Hepatic stellate cell (primary cell): ENCODE measurements around the gene TMEM147.

ENCODE experiments used
- DNase-seq: peaks from one replicate; pipeline ENCODE4 v3.0.0; 2011; ENCODE audit warnings: low spot score

TMEM147 gene

GRCh38 chr19:35519291-35519690 is 26.1 kb upstream of the TMEM147 start:
- DNase-seq: no peak

- no peak for DNase-seq
Measured at GRCh38 chr19:35521124-35521743, 24.2 kb upstream of the TMEM147 start.

- no peak for DNase-seq
Measured at GRCh38 chr19:35522745-35523327, 22.6 kb upstream of the TMEM147 start.

DNA sequence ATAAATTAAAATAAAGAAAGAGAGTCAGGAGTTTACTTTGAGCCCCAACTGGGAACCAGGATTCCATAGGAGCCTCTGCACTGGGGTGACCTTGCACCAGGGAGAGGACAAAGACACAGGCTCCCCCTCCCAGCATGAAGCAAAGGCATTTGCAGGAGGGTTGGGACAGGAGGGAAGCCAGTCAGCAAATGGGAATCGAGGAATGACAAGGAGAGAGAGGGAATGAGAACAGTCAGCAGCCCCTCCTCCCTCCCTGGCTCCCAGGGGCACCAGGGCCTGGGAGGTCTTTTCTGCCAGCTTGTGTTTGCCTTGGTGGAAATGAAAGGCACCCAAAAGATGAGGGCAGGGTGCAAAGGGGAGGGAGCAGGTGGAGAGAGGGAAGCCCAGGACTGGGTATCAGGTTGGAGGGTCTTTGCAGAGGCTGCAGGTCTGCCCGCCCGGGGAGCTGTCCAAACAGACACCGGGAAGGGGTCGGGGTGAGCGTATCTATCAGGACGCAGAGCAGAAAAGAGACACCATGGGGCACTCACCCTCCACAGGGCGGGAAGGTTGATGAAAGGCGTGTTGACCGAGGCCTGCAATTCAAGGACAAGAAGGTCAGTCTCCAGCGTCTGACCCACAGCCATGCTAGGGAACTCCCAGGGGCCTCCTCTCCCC is 21.1 kb upstream of the TMEM147 start:
- DNase-seq: no peak

GRCh38 chr19:35525873-35526272 is 19.6 kb upstream of the TMEM147 start:
- DNase-seq: no peak

DNA sequence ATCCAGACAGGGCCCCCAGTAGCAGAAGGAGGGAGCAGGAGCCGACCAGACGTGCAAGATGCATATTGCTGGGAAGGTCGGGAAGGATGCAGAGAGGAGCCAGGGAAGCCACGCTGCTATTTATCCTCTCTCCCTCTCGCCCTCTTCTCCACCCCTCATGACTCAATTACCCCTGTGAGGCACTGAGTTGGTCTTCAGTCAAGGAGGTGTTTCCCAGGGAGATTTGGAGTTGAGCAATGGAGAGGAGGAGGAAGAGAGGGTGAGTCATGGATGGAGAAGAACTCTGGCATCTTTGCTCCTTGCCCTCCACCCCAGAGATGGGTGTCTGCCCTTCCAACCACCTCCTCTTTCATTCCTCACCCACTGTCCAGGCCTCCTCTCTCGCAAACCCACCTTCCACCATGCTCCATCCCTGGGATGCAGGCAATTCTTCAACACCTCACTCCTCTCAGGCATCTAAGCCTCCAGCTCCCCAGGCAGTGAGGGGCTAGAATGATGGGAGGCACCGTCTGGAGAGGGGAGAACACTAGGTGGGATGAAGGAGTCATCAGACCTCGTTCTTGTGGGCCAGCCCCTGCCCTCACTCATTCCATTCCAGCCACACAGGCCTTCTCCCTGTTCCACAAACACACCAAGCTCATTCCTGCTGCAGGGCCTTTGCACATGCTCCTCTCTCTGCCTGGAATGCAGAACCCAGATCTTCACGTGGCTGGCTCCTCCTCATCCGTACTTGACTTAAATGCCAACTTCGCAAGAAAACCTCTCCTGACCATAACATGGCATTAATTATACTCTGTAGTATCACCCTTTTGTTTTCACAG is 17.0 kb upstream of the TMEM147 start, which contains the start of gene SBSN:
SBSN (minus strand) TSS at position 94 of the 821 bp plus-strand sequence; CDS start at position 64, 30 bp downstream.
- DNase-seq: peak; percentile 62

DNA sequence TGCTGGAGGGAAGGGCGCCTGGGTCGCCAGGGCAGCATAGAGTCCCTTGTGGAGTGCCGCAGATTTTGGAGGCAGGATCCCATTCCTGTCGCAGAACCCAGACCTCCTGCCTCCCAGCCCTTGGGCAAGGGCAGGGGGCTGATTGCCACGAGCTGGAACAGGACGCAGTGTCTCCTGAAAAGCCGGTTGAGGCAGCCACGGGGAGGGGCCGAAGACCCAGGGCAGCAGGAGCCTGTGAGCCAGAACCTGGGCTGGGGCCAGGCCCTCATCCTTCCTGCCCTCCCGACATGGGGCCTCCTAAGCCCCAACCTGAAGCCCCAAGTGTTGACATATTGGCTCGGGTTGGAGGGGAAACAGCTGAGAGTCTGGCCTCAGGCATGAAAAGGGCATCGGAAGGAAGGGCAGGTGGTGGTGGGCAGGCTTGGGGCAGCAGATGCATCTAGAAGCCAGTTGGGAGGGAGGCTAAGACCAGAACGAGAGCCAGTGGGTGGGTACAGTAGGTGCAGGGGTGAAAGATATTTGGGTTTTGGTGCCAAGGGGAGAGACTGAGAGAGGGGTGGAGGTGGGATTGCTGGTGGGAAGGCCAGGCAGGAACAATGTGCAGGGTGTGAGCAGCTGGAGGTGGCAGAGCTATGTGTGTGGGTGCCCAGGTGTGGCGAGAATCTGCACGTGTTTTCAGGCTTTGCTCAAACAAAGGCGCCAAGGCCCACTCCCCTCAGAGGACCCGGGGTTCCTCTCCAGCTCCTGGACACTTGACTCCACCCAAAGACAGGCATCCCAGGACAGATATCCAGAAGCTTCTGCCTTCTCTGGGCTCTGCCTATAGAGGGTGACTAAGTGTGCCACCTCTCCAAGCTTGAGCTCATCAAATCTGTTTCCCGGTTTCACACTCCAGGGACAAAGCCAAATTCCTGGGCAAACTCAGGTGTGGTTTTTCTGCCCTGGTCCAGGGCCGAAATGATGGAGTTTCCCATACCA is 15.9 kb upstream of the TMEM147 start:
- DNase-seq: no peak

DNA sequence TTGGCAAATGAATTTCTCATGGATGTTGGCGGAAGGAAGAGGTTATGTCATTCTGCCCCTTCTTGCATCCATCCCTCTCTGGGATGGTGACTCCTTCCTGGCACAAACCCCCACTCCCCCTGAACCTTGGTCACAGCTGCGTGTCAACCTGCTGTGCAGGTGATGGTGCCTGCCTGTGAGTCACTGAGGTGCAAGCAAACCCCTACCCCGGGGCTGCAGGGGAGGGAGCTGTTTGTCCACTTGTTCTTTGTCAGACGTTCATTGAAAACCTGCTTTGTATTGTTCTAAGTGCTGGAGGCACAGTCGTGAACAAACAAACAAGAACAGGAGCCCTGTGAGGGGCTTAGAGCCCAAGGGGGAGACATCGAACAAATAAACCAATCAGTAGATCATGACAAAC is 14.1 kb upstream of the TMEM147 start:
- DNase-seq: no peak

GRCh38 chr19:35533201-35533821 is 12.1 kb upstream of the TMEM147 start, which contains the start of gene GAPDHS:
Gene GAPDHS (plus strand): TSS chr19:35533456. CDS start chr19:35533528, 72 bp downstream.
- no peak for DNase-seq

DNA sequence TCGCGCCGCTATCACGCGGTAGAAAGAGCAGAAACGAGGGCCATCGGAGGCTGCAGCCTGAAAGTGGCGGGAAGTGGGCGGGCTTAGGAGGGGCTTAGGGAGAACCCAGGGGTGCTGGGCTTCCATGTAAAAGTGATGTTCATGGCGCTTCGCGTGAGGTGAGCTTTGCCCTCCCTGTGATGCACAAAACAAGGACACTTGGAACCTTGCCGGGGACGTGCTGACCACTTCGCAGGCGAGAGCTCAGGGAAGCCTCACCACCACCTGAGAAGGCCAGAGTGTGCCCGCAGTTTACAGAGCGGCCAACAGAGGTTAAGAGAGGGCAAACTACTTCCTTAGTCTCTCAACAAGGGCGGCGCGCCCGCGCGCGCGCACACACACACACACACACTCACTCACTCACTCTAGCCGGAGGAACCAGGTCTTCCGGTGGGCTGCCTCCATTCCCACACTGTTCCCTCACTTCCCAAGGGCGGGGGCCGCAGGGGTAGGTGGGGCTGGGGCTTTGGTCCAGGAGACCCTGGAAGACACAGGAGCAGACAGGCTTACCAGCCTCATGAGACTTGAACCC is 11.5 kb upstream of the TMEM147 start:
- no peak for DNase-seq

GRCh38 chr19:35534803-35535480 is 10.5 kb upstream of the TMEM147 start:
- no peak for DNase-seq

GRCh38 chr19:35539314-35539713 is 6.1 kb upstream of the TMEM147 start:
- no peak for DNase-seq

- no peak for DNase-seq
Measured at GRCh38 chr19:35539850-35540249, 5.6 kb upstream of the TMEM147 start.

- DNase-seq: no peak
Measured at GRCh38 chr19:35540356-35540927, 5.0 kb upstream of the TMEM147 start.

DNA sequence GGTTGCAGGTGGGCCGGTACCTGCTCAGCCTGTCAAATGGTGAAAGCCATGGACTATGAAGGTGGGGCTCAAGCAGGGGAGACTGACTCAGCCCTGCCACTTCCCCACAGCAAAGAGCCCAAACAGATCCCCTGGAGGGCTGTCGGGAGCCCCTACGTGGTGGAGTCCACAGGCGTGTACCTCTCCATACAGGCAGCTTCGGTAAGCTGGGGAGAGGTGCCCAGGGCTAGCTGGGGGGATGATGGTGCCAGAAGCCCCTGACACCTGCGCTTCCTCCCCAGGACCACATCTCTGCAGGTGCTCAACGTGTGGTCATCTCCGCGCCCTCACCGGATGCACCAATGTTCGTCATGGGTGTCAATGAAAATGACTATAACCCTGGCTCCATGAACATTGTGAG is 3.2 kb upstream of the TMEM147 start:
- no peak for DNase-seq

- no peak for DNase-seq
Measured at GRCh38 chr19:35543280-35544109, 1.9 kb upstream of the TMEM147 start.

DNA sequence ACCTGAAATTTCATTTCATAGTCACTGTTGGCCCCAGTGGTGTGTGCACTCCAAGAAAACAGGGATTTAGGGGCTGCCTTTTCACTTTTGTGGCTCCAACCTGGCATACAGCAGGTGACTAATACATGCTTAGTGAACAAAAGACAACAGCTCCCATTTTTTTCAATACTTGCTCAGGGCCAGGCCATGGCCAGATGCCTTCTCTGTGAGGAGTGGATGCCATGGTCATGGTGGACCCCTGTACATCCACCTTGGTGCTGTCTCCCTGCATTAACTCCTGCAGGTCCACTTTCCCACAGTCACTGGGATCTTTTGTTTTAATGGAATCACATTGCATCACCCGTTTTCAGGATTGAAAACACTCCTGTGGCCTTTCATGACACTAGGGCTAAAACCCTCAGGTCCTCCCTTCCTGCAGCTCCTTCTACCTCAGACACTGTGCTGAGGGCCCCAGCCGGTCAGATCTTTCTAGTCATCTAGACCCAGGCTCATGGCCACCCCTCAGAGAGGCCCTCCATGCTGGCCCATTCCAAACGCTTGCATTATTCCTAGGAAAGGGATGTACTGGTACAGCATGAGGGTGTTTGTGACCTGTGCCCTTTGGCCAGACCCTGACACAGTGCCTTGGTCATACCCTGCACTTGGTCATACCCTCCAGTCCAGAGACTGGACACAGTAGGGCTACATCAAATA is 1.2 kb upstream of the TMEM147 start:
- DNase-seq: no peak

- DNase-seq: peak; percentile 66
Measured at GRCh38 chr19:35545855-35546381, 492 bp downstream of the TMEM147 start.
